HG03196 (cell line): Measurements from ENCODE around the gene PRKG1.
"Not testable (repeated sequence)": the region's sequence is repeated elsewhere in the genome, so short reads cannot be mapped to it uniquely, and the experiment has no call there.

Experiments
- ATAC-seq: cut with Tn5 transposase; IDR thresholded peaks from one replicate; pipeline ENCODE4 v1.9.1; 2021; ENCODE audit not compliant: unreplicated experiment

Gene PRKG1

GRCh38 chr10:52226197-52226847 is 1152.0 kb downstream of the PRKG1 start:
- no peak for ATAC-seq

GRCh38 chr10:52228556-52228955 is 1154.3 kb downstream of the PRKG1 start:
- no peak for ATAC-seq

- no peak for ATAC-seq
Measured at GRCh38 chr10:52229291-52229931, 1155.1 kb downstream of the PRKG1 start.

- peak; percentile 100 for ATAC-seq
Measured at GRCh38 chr10:52232561-52233350, 1158.5 kb downstream of the PRKG1 start.

GRCh38 chr10:52233351-52233991 is 1159.2 kb downstream of the PRKG1 start:
- not testable (repeated sequence) for ATAC-seq

- ATAC-seq, result no peak
Measured at GRCh38 chr10:52239771-52240170, 1165.5 kb downstream of the PRKG1 start.

GRCh38 chr10:52245547-52245946 is 1171.3 kb downstream of the PRKG1 start:
- no peak for ATAC-seq

- ATAC-seq, result not testable (repeated sequence)
Measured at GRCh38 chr10:52247929-52248328, 1173.6 kb downstream of the PRKG1 start.

- no peak for ATAC-seq
Measured at GRCh38 chr10:52248697-52249306, 1174.5 kb downstream of the PRKG1 start.

- no peak for ATAC-seq
Measured at GRCh38 chr10:52249850-52250395, 1175.6 kb downstream of the PRKG1 start.

- no peak for ATAC-seq
Measured at GRCh38 chr10:52250510-52250909, 1176.2 kb downstream of the PRKG1 start.

- no peak for ATAC-seq
Measured at GRCh38 chr10:52252307-52252706, 1178.0 kb downstream of the PRKG1 start.

- peak; percentile 100 for ATAC-seq
Measured at GRCh38 chr10:52256832-52257691, 1182.8 kb downstream of the PRKG1 start.

GRCh38 chr10:52257692-52258075 is 1183.4 kb downstream of the PRKG1 start:
- peak; percentile 80 for ATAC-seq

GRCh38 chr10:52258799-52259425 is 1184.6 kb downstream of the PRKG1 start:
- ATAC-seq, result no peak

GRCh38 chr10:52259426-52259812 is 1185.1 kb downstream of the PRKG1 start:
- no peak for ATAC-seq

- ATAC-seq, result no peak
Measured at GRCh38 chr10:52261362-52261761, 1187.1 kb downstream of the PRKG1 start.

GRCh38 chr10:52265131-52265926 is 1191.0 kb downstream of the PRKG1 start:
- no peak for ATAC-seq

GRCh38 chr10:52266858-52267257 is 1192.6 kb downstream of the PRKG1 start:
- ATAC-seq, result no peak
